HepG2 (cell line): ENCODE results near the gene MYL11. TPM values are rescaled to one million over a fixed set of nuclear protein-coding genes. Genes with fewer than 3 reads are reported as not detected.
A peak's percentile ranks its signal among the peaks of the same experiment; 100 is the strongest.

ENCODE experiments used
- ESRRA ChIP-seq: sonication (generic); formaldehyde crosslinking; IDR thresholded peaks from 2 replicates; pipeline ENCODE4 v1.5.1; 2020; ENCODE audit warnings: mild to moderate bottlenecking, low read depth, missing genetic modification reagents
- HDAC2 ChIP-seq: sonication (generic); formaldehyde crosslinking; IDR thresholded peaks from 2 replicates; pipeline ENCODE4 v1.4.0; 2020; ENCODE audit warnings: missing genetic modification reagents
- HOXD1 ChIP-seq: sonication (generic); formaldehyde crosslinking; IDR thresholded peaks from 2 replicates; pipeline ENCODE4 v1.5.0; 2020; ENCODE audit warnings: missing genetic modification reagents
- NR1H2 ChIP-seq: sonication (generic); formaldehyde crosslinking; IDR thresholded peaks from 2 replicates; pipeline ENCODE4 v1.8.1; 2022; ENCODE audit warnings: low read depth, missing genetic modification reagents, borderline replicate concordance
- ZEB1 ChIP-seq: IDR thresholded peaks from 2 replicates; pipeline ENCODE4 v1.6.1; 2012; ENCODE audit warnings: mild to moderate bottlenecking, low read depth, inconsistent platforms; ENCODE audit not compliant: insufficient replicate concordance
- ZNF354B ChIP-seq: sonication (generic); formaldehyde crosslinking; IDR thresholded peaks from 2 replicates; pipeline ENCODE4 v1.8.0; 2022; ENCODE audit warnings: mild to moderate bottlenecking, missing genetic modification reagents
- ZNF891 ChIP-seq: sonication (generic); formaldehyde crosslinking; IDR thresholded peaks from 2 replicates; pipeline ENCODE4 v1.5.0; 2020; ENCODE audit warnings: mild to moderate bottlenecking, missing genetic modification reagents
- polyA plus RNA-seq, 8 experiments: library from polyadenylated mRNA; depleted of rRNA in 3 of 8; stranded (reverse) in 7 of 8; unstranded in 1 of 8; fragments of >200 nt; fragmentation: Illumina TruSeq in 4 of 8; extraction: Trizol in 4 of 8; gene quantifications; 2 replicates each; pipeline versions ENCODE4 v1.2.1 to v1.2.3, GENCODE V29; 2011 to 2016; ENCODE audit warnings: low read depth in 4 of 8, missing spikeins in 1 of 8, mixed read lengths in 1 of 8; ENCODE audit not compliant: insufficient read depth in 1 of 8
- total RNA-seq, 5 experiments: library from RNA; depleted of rRNA; stranded (reverse); fragments of >200 nt; fragmentation: Illumina TruSeq; extraction: Trizol; gene quantifications; 2 replicates each; pipeline ENCODE4 v1.2.3, GENCODE V29; 2016; ENCODE audit warnings: low read depth in 1 of 5
- TF ChIP-seq, protein P1 (sequence below), 2 experiments: fragments of 450-650 bp in 1 of 2; sonication (generic) in 1 of 2; formaldehyde crosslinking in 1 of 2; IDR thresholded peaks; 2 replicates each; pipeline versions ENCODE4 v1.6.1 to v1.8.0; 2016 to 2022; ENCODE audit warnings: antibody characterized with exemption in 1 of 2, mild to moderate bottlenecking in 1 of 2, missing genetic modification reagents in 1 of 2

MYL11 gene
- total and polyA plus RNA-seq, 2 of the 13 experiments (the other 11 are each of a cell fraction or from before 2014, with no cell fraction given): not detected

DNA sequence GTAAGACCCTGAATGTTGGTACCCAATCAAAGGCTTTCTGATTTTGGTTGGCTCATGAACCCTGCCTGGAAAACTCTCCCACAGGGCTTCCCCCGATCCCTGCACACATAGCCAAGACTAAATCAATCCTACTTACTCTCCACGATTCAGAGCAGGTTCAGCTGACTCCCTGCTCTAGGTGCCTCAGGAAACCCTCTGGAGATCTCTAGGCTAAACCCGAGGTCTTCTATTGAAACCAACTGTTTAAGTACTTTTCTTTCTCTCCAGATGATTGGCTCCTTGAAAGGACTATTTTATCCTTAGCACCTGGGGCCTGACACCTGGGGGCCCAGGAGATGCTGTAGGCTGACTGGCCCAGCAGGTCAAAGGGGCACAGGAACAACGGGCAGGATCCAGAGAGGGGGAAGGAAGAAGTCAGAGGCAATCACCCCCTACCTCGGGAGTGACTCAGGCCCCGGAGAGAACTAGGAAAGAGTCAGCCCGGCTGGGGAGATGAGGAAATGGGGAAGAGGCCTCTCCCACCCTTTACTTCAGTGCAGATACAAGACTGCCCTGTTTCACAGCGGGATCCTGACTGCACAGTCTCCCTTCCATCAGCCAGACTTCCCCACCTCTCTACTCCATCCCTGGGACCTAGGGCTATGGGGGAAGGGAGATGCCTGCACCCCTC, 6.3 kb upstream of the MYL11 start (continued):
- TF ChIP-seq, protein P1, sequence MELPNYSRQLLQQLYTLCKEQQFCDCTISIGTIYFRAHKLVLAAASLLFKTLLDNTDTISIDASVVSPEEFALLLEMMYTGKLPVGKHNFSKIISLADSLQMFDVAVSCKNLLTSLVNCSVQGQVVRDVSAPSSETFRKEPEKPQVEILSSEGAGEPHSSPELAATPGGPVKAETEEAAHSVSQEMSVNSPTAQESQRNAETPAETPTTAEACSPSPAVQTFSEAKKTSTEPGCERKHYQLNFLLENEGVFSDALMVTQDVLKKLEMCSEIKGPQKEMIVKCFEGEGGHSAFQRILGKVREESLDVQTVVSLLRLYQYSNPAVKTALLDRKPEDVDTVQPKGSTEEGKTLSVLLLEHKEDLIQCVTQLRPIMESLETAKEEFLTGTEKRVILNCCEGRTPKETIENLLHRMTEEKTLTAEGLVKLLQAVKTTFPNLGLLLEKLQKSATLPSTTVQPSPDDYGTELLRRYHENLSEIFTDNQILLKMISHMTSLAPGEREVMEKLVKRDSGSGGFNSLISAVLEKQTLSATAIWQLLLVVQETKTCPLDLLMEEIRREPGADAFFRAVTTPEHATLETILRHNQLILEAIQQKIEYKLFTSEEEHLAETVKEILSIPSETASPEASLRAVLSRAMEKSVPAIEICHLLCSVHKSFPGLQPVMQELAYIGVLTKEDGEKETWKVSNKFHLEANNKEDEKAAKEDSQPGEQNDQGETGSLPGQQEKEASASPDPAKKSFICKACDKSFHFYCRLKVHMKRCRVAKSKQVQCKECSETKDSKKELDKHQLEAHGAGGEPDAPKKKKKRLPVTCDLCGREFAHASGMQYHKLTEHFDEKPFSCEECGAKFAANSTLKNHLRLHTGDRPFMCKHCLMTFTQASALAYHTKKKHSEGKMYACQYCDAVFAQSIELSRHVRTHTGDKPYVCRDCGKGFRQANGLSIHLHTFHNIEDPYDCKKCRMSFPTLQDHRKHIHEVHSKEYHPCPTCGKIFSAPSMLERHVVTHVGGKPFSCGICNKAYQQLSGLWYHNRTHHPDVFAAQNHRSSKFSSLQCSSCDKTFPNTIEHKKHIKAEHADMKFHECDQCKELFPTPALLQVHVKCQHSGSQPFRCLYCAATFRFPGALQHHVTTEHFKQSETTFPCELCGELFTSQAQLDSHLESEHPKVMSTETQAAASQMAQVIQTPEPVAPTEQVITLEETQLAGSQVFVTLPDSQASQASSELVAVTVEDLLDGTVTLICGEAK (IDR thresholded peaks at IDR 0.05): no peak
- TF ChIP-seq, protein P1 (CRISPR knock-in tag; IDR thresholded peaks at IDR 0.05): 0 out of 2 replicates have a peak, but pooled peaks have one; percentile 49
- TF ChIP-seq NR1H2 (CRISPR knock-in tag) (no peak), ZEB1 (peak; percentile 40), ZNF891 (0 out of 2 replicates have a peak, but pooled peaks have one; percentile 5), ZNF354B (CRISPR knock-in tag) (0 out of 2 replicates have a peak, but pooled peaks have one; percentile 40), HDAC2 (no peak), HOXD1 (CRISPR knock-in tag) (no peak), ESRRA (CRISPR knock-in tag) (no peak)
